DND-41 (cell line): ENCODE measurements around the gene VPS37B.

Experiments
- ATAC-seq: fragments of 200-7000 bp; cut with Tn5 transposase; 3 replicates; pipeline ENCODE4 v1.9.1; 2021; ENCODE audit warnings: low read depth; ENCODE audit not compliant: insufficient read depth
- DNase-seq: peaks from one replicate; pipeline ENCODE4 v3.0.0-alpha.2; 2020
- H2AFZ ChIP-seq: 2 replicates; pipeline ENCODE4 v1.6.0; 2012; ENCODE audit warnings: low read depth, low read length
- H3K27ac ChIP-seq: 2 replicates; pipeline ENCODE4 v1.5.1; 2012; ENCODE audit warnings: low read length, inconsistent platforms
- H3K27me3 ChIP-seq: fragments of 200-600 bp; sonication (generic); 2 replicates; pipeline ENCODE4 v1.6.0; 2012; ENCODE audit warnings: low read length, mild to moderate bottlenecking, inconsistent platforms; ENCODE audit not compliant: insufficient read depth, poor library complexity
- H3K36me3 ChIP-seq: 2 replicates; pipeline ENCODE4 v1.5.1; 2012; ENCODE audit warnings: low read length, inconsistent platforms; ENCODE audit not compliant: insufficient read depth
- H3K4me1 ChIP-seq: 2 replicates; pipeline ENCODE4 v1.5.1; 2012; ENCODE audit warnings: mild to moderate bottlenecking, low read length; ENCODE audit not compliant: insufficient read depth
- H3K4me2 ChIP-seq: 2 replicates; pipeline ENCODE4 v1.6.0; 2012; ENCODE audit warnings: mild to moderate bottlenecking, moderate library complexity, low read length, inconsistent platforms; ENCODE audit not compliant: insufficient read depth
- H3K4me3 ChIP-seq, 2 experiments: fragments of 200-600 bp in 1 of 2; shearing (Covaris generic) in 1 of 2; 2 replicates each; pipeline ENCODE4 v1.5.1; 2012 to 2016; ENCODE audit warnings: inconsistent platforms in 2 of 2, low read length in 2 of 2, mild to moderate bottlenecking in 2 of 2, low read depth in 1 of 2, moderate library complexity in 1 of 2
- H3K79me2 ChIP-seq: 2 replicates; pipeline ENCODE4 v1.6.0; 2012; ENCODE audit warnings: low read length, inconsistent platforms; ENCODE audit not compliant: insufficient read depth
- H3K9ac ChIP-seq: 2 replicates; pipeline ENCODE4 v1.6.0; 2012; ENCODE audit warnings: low read depth, mild to moderate bottlenecking, inconsistent platforms, low read length, moderate library complexity
- H3K9me3 ChIP-seq: 2 replicates; pipeline ENCODE4 v1.5.1; 2012; ENCODE audit warnings: low read length, moderate library complexity, mild to moderate bottlenecking, inconsistent platforms; ENCODE audit not compliant: insufficient read depth, severe bottlenecking
- H4K20me1 ChIP-seq: 2 replicates; pipeline ENCODE4 v1.6.0; 2012; ENCODE audit warnings: low read length; ENCODE audit not compliant: insufficient read depth
- EZH2 ChIP-seq: IDR thresholded peaks from 3 replicates; pipeline ENCODE4 v1.6.1; 2012; ENCODE audit warnings: borderline replicate concordance, low read depth, mild to moderate bottlenecking, moderate library complexity, low read length, inconsistent platforms; ENCODE audit not compliant: severe bottlenecking
- TF ChIP-seq, protein P1 (sequence below): IDR thresholded peaks from 2 replicates; pipeline ENCODE4 v1.5.1; 2012; ENCODE audit warnings: borderline replicate concordance, low read length, moderate library complexity, mild to moderate bottlenecking; ENCODE audit not compliant: poor library complexity, severe bottlenecking; ENCODE audit errors: extremely low read depth

VPS37B gene

DNA sequence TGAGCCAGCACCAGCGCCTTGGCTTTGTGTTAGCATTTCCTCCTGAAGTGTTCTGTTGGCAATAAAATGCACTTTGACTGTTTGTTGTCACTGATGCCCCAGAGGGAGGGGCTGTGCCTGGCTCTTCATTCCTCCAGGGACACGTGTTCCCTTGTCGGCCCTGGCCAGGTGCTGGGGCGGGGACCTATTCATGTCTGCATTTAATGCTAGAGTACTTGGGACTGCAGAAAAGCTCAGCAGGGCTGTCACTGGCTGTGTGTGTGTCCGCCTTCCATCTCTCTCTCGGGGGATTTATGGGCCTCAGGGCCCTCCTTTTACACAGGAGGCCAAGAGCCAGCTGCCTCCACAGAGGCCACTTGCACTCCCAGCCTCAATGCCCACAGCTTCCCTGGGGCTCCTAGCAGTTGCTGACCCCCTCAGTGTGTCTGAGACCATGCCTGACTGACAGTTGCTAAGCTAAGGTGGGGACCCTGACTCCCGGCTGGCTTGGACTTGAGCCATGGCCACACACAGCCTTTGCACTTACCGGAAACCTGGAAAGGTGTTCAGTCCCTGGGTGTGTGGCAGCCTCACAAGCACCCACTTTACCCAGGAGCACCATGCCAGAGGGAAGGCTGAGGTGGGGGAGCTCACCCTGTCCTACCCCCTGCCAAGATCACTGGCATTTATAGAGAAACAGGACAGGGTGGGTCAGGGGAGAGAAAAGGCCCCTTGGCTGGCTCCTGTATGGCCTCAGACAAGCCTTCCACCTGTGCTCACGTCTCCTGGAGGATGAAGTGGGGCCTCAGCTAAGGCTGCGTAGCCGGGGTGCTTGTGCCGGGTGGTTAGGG, 32.8 kb downstream of the VPS37B start:
- peaks cover 53% of the 10 kb centered on the region for H3K36me3 ChIP-seq
- no peak overlapping the region for H3K4me3 ChIP-seq
- H3K9me3 ChIP-seq: no peaks in the 10 kb centered on the region
- H2AFZ ChIP-seq: no peak overlapping the region
- DNase-seq (no peak), ATAC-seq (no peak)
- H3K4me2 ChIP-seq: no peak overlapping the region
- H3K4me1 ChIP-seq: no peaks in the 10 kb centered on the region
- no peaks in the 10 kb centered on the region for H3K79me2 ChIP-seq
- 0 out of 2 replicates have a peak, but pooled peaks cover 15% of the 10 kb centered on the region for H4K20me1 ChIP-seq
- TF ChIP-seq EZH2: no peak
- TF ChIP-seq, protein P1, sequence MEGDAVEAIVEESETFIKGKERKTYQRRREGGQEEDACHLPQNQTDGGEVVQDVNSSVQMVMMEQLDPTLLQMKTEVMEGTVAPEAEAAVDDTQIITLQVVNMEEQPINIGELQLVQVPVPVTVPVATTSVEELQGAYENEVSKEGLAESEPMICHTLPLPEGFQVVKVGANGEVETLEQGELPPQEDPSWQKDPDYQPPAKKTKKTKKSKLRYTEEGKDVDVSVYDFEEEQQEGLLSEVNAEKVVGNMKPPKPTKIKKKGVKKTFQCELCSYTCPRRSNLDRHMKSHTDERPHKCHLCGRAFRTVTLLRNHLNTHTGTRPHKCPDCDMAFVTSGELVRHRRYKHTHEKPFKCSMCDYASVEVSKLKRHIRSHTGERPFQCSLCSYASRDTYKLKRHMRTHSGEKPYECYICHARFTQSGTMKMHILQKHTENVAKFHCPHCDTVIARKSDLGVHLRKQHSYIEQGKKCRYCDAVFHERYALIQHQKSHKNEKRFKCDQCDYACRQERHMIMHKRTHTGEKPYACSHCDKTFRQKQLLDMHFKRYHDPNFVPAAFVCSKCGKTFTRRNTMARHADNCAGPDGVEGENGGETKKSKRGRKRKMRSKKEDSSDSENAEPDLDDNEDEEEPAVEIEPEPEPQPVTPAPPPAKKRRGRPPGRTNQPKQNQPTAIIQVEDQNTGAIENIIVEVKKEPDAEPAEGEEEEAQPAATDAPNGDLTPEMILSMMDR: no peak
- no peaks in the 10 kb centered on the region for H3K27me3 ChIP-seq
- no peak overlapping the region for H3K9ac ChIP-seq
- peak overlapping the region; percentile 26 for H3K27ac ChIP-seq

DNA sequence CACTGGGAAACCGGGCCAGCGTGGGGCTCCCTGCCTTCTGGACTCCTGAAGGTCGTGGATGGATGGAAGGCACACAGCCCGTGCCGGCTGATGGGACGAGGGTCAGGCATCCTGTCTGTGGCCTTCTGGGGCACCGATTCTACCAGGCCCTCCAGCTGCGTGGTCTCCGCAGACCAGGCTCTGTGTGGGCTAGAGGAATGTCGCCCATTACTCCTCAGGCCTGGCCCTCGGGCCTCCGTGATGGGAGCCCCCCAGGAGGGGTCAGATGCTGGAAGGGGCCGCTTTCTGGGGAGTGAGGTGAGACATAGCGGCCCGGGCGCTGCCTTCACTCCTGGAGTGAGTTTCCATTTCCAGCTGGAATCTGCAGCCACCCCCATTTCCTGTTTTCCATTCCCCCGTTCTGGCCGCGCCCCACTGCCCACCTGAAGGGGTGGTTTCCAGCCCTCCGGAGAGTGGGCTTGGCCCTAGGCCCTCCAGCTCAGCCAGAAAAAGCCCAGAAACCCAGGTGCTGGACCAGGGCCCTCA, 33.8 kb downstream of the VPS37B start:
- Histone ChIP-seq H2AFZ (no peak overlapping the region), H3K9me3 (no peaks in the 10 kb centered on the region), H3K27ac (no peak overlapping the region), H3K4me3 (no peak overlapping the region), H3K79me2 (no peaks in the 10 kb centered on the region), H3K9ac (no peak overlapping the region), H3K27me3 (no peaks in the 10 kb centered on the region), H4K20me1 (0 out of 2 replicates have a peak, but pooled peaks cover 13% of the 10 kb centered on the region), H3K36me3 (peaks cover 47% of the 10 kb centered on the region), H3K4me1 (no peaks in the 10 kb centered on the region), H3K4me2 (no peak overlapping the region)
- ATAC-seq (no peak), DNase-seq (no peak)
- TF ChIP-seq EZH2: no peak
- TF ChIP-seq, protein P1: no peak

DNA sequence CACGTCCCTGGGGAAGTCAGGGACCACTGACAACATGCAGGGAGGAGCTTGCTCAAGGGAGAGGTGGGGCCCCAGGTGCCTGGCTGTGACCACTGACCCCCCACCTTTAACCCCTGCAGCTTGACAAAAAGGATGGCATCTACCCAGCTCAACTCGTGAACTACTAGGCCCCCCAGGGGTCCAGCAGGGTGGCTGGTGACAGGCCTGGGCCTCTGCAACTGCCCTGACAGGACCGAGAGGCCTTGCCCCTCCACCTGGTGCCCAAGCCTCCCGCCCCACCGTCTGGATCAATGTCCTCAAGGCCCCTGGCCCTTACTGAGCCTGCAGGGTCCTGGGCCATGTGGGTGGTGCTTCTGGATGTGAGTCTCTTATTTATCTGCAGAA, 34.3 kb downstream of the VPS37B start:
- ATAC-seq (no peak), DNase-seq (no peak)
- Histone ChIP-seq H3K79me2 (no peaks in the 10 kb centered on the region), H3K27me3 (no peaks in the 10 kb centered on the region), H3K4me1 (no peaks in the 10 kb centered on the region), H4K20me1 (0 out of 2 replicates have a peak, but pooled peaks cover 13% of the 10 kb centered on the region), H3K9me3 (no peaks in the 10 kb centered on the region), H3K4me3 (no peak overlapping the region), H3K36me3 (peaks cover 46% of the 10 kb centered on the region), H3K27ac (no peak overlapping the region), H2AFZ (no peak overlapping the region), H3K4me2 (no peak overlapping the region), H3K9ac (no peak overlapping the region)
- TF ChIP-seq, protein P1: no peak
- no peak for TF ChIP-seq EZH2
